Measurements from ENCODE around the gene ABLIM1. TPM values are rescaled to one million over a fixed set of nuclear protein-coding genes. Genes with fewer than 3 reads are reported as not detected.

ABLIM1 gene
- total and polyA plus RNA-seq, 4 donors = 72.1 to 103 (median 95.7) TPM

DNA sequence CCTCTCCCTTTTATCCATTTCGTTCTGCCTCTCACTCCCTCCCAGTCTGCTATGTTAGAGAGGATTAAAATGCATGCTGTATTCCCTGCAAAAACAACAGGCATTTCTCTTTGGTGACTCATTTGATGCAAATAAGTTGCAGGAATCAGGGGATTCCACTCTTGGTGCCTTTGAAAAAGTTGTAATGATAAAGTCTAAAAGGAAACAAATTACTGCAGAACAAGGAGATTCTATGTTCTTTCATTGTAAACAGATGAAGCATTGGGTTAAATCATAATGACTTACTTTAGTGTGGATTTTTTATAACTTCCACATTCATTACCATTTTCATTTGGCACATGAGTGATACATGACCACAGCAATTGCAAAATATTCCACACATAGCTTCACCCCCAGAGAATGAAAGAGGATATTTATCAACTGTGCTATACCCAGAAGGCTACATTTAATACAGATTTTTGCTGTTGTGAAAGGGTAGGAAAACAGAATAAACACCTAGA lies 33.4 kb upstream of the ABLIM1 start:
- DNase-seq (ENCODE audit: low read depth in 4 of 6, low spot score in 6 of 6) = peak in 1 of 6 donors; percentile 33
- H3K9me3 ChIP-seq (ENCODE audit: control insufficient read depth, insufficient read depth, low read length) = no peaks in the 10 kb centered on the region
- peaks cover 14% of the 10 kb centered on the region for H3K4me1 ChIP-seq (ENCODE audit: control insufficient read depth, insufficient read depth, low read length)
- no peaks in the 10 kb centered on the region for H3K27me3 ChIP-seq (ENCODE audit: control insufficient read depth, insufficient read depth, low read length)
- H3K36me3 ChIP-seq (ENCODE audit: control insufficient read depth, insufficient read depth, low read length) = no peaks in the 10 kb centered on the region
- WGBS (ENCODE audit: insufficient coverage) = no CpG with 5 or more reads among the region's 1 CpG
- H3K27ac ChIP-seq (ENCODE audit: low read depth, low read length) = peak overlapping the region; percentile 77
- H3K4me3 ChIP-seq (ENCODE audit: low read depth, low read length) = no peak overlapping the region

DNA sequence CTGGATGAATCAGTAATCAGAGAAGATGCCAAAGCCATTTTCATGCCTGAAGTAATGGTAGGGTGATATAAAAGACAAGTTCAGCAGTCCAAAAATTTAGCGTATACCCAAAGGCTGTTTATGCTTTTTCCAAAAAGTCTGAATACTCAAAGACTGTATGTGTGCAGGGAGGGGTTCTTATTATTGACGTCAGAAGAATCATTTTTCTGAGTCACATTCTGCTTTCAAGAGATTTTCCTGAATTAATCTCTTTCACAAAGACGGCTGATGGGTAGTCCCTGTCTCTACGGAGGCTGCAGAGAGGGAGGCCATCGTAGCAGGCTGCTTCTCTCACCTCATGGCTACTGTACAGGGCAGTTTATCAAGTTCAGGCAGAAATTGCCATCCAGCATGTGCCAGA lies 30.7 kb upstream of the ABLIM1 start:
- Histone ChIP-seq H3K36me3 (ENCODE audit: control insufficient read depth, insufficient read depth, low read length) (no peaks in the 10 kb centered on the region), H3K27ac (ENCODE audit: low read depth, low read length) (no peak overlapping the region), H3K4me3 (ENCODE audit: low read depth, low read length) (no peak overlapping the region), H3K9me3 (ENCODE audit: control insufficient read depth, insufficient read depth, low read length) (no peaks in the 10 kb centered on the region), H3K27me3 (ENCODE audit: control insufficient read depth, insufficient read depth, low read length) (no peaks in the 10 kb centered on the region), H3K4me1 (ENCODE audit: control insufficient read depth, insufficient read depth, low read length) (peaks cover 22% of the 10 kb centered on the region)
- 96% methylated on average over 3 of the region's 5 CpGs for WGBS (ENCODE audit: insufficient coverage)
- no peak for DNase-seq (ENCODE audit: low read depth in 4 of 6, low spot score in 6 of 6)

- no CpG with 5 or more reads among the region's 3 CpGs for WGBS (ENCODE audit: insufficient coverage)
- no peak for DNase-seq (ENCODE audit: low read depth in 4 of 6, low spot score in 6 of 6)
- Histone ChIP-seq H3K27me3 (ENCODE audit: control insufficient read depth, insufficient read depth, low read length) (no peaks in the 10 kb centered on the region), H3K4me3 (ENCODE audit: low read depth, low read length) (no peak overlapping the region), H3K36me3 (ENCODE audit: control insufficient read depth, insufficient read depth, low read length) (no peaks in the 10 kb centered on the region), H3K9me3 (ENCODE audit: control insufficient read depth, insufficient read depth, low read length) (no peaks in the 10 kb centered on the region), H3K27ac (ENCODE audit: low read depth, low read length) (no peak overlapping the region), H3K4me1 (ENCODE audit: control insufficient read depth, insufficient read depth, low read length) (peaks cover 21% of the 10 kb centered on the region)
These were observed 29.4 kb upstream of the ABLIM1 start for GRCh38 chr10:114687459-114687858.

DNA sequence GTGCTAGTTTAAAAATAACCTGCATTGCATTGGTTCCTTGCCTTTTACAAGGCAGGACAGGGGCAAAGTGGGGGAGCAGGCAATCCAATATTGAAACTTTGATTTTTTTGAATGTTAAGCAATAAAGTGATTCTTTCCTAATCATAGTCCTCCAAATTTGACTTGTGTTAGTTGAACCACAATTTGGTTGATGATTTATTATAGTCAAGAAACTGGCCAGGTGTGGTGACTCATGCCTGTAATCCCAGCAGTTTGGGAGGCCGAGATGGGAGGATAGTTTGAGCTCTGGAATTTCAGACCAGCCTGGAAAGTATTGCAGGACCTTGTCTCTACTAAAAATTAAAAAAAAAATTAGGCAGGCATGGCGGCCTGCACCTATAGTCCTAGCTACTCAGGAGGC lies 27.9 kb upstream of the ABLIM1 start:
- DNase-seq (ENCODE audit: low read depth in 4 of 6, low spot score in 6 of 6) = no peak
- Histone ChIP-seq H3K27me3 (ENCODE audit: control insufficient read depth, insufficient read depth, low read length) (no peaks in the 10 kb centered on the region), H3K27ac (ENCODE audit: low read depth, low read length) (no peak overlapping the region), H3K4me1 (ENCODE audit: control insufficient read depth, insufficient read depth, low read length) (peaks cover 25% of the 10 kb centered on the region), H3K36me3 (ENCODE audit: control insufficient read depth, insufficient read depth, low read length) (no peaks in the 10 kb centered on the region), H3K4me3 (ENCODE audit: low read depth, low read length) (no peak overlapping the region), H3K9me3 (ENCODE audit: control insufficient read depth, insufficient read depth, low read length) (no peaks in the 10 kb centered on the region)
- 92% methylated on average over 2 of the region's 2 CpGs for WGBS (ENCODE audit: insufficient coverage)

DNA sequence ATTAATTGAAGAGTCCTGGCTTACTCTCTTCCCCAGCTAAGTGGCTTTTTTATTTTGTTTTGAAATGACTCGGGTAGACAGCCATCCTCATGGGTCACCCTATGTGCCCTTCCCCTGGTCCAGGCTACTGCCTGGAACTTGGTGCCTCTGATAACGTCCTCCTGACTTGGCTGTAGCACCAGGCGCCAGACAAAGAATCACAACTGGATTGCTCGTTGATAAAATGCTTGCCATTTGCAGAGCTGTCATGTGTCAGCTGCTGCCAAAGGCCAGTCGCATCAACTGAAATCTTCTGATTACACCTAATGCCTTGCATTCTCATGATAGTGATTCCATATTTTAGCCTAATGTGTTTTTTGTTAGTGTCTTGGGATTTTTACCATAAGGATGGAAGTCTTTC lies 27.4 kb upstream of the ABLIM1 start:
- peak in 1 of 6 donors; percentile 49 for DNase-seq (ENCODE audit: low read depth in 4 of 6, low spot score in 6 of 6)
- Histone ChIP-seq H3K9me3 (ENCODE audit: control insufficient read depth, insufficient read depth, low read length) (no peaks in the 10 kb centered on the region), H3K27ac (ENCODE audit: low read depth, low read length) (peak overlapping the region; percentile 79), H3K4me1 (ENCODE audit: control insufficient read depth, insufficient read depth, low read length) (peaks cover 21% of the 10 kb centered on the region), H3K4me3 (ENCODE audit: low read depth, low read length) (no peak overlapping the region), H3K27me3 (ENCODE audit: control insufficient read depth, insufficient read depth, low read length) (no peaks in the 10 kb centered on the region), H3K36me3 (ENCODE audit: control insufficient read depth, insufficient read depth, low read length) (no peaks in the 10 kb centered on the region)
- WGBS (ENCODE audit: insufficient coverage) = 47% methylated on average over 3 of the region's 5 CpGs

DNA sequence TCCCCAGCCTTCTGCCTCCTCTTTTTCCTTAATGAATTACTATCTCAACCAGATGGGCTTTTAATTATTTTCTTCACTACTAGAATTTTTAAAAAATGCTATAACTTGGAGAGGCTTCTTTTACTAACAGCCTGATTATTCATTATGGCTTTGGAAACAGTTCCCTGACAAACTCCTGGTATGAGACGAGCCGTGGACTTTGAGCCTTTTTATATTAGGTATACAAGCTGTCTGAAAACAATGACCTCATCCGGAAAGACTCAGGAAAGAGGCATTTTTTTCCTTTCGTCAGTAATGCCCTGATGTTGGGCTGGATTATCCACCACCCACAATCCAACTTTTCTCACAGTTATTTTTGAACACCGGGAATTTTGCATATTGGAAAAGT lies 26.7 kb upstream of the ABLIM1 start:
- Histone ChIP-seq H3K4me1 (ENCODE audit: control insufficient read depth, insufficient read depth, low read length) (peaks cover 20% of the 10 kb centered on the region), H3K9me3 (ENCODE audit: control insufficient read depth, insufficient read depth, low read length) (no peaks in the 10 kb centered on the region), H3K4me3 (ENCODE audit: low read depth, low read length) (peak overlapping the region; percentile 4), H3K27me3 (ENCODE audit: control insufficient read depth, insufficient read depth, low read length) (no peaks in the 10 kb centered on the region), H3K36me3 (ENCODE audit: control insufficient read depth, insufficient read depth, low read length) (no peaks in the 10 kb centered on the region), H3K27ac (ENCODE audit: low read depth, low read length) (peak overlapping the region; percentile 79)
- WGBS (ENCODE audit: insufficient coverage) = no CpG with 5 or more reads among the region's 5 CpGs
- peak in 1 of 6 donors; percentile 49 for DNase-seq (ENCODE audit: low read depth in 4 of 6, low spot score in 6 of 6)

GRCh38 chr10:114684084-114684821 lies 26.2 kb upstream of the ABLIM1 start:
- Histone ChIP-seq H3K4me3 (ENCODE audit: low read depth, low read length) (peak overlapping the region; percentile 4), H3K9me3 (ENCODE audit: control insufficient read depth, insufficient read depth, low read length) (no peaks in the 10 kb centered on the region), H3K27me3 (ENCODE audit: control insufficient read depth, insufficient read depth, low read length) (no peaks in the 10 kb centered on the region), H3K27ac (ENCODE audit: low read depth, low read length) (peak overlapping the region; percentile 79), H3K36me3 (ENCODE audit: control insufficient read depth, insufficient read depth, low read length) (no peaks in the 10 kb centered on the region), H3K4me1 (ENCODE audit: control insufficient read depth, insufficient read depth, low read length) (peaks cover 20% of the 10 kb centered on the region)
- DNase-seq (ENCODE audit: low read depth in 4 of 6, low spot score in 6 of 6) = peak in 4 of 6 donors; percentile 60 to 91 (median 80)
- 24% methylated on average over 9 of the region's 12 CpGs for WGBS (ENCODE audit: insufficient coverage)

DNA sequence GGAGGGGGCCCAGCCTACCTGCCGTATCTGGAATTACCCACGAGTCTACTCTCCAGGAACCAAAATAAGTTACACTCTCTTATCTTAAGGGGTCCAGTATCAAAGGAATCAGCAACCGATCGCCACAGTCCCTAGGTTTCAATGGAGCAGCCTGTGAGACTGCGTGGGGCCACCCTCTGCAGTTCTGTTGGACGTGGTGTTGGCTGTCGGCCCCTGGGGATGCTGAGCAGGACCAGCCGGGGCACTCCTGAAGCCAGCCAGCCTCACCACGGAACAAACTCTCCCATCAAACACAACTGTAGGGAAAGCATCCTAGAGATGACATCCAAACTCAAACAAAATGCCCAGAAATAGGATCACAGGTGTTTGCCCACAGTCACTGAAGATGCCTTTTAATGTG lies 25.5 kb upstream of the ABLIM1 start:
- DNase-seq (ENCODE audit: low read depth in 4 of 6, low spot score in 6 of 6) = peak in 1 of 6 donors; percentile 49
- peaks cover 20% of the 10 kb centered on the region for H3K4me1 ChIP-seq (ENCODE audit: control insufficient read depth, insufficient read depth, low read length)
- H3K9me3 ChIP-seq (ENCODE audit: control insufficient read depth, insufficient read depth, low read length) = no peaks in the 10 kb centered on the region
- H3K27ac ChIP-seq (ENCODE audit: low read depth, low read length) = peak overlapping the region; percentile 79
- no peaks in the 10 kb centered on the region for H3K27me3 ChIP-seq (ENCODE audit: control insufficient read depth, insufficient read depth, low read length)
- peak overlapping the region; percentile 18 for H3K4me3 ChIP-seq (ENCODE audit: low read depth, low read length)
- no peaks in the 10 kb centered on the region for H3K36me3 ChIP-seq (ENCODE audit: control insufficient read depth, insufficient read depth, low read length)
- 44% methylated on average over 7 of the region's 9 CpGs for WGBS (ENCODE audit: insufficient coverage)

DNA sequence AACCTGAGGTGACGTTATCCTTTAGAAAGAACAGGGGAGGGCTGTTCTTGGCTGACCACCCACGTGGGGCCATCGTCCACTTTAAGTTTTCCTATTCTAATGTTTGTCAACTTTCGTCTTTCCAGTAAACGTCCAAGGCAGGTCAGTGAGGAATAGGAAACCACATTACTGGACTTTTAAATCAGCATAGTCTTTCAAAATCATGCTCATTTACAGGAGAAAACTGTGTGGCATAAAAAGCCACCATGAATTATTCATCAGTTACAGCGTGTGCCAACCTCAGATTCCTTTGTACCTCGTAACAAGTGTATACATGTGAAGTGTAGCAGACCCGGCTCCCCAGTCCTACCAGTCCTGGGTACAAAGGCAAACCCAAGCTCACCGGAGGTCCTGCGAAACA lies 25.1 kb upstream of the ABLIM1 start:
- 31% methylated on average over 4 of the region's 10 CpGs for WGBS (ENCODE audit: insufficient coverage)
- H3K36me3 ChIP-seq (ENCODE audit: control insufficient read depth, insufficient read depth, low read length) = no peaks in the 10 kb centered on the region
- H3K4me1 ChIP-seq (ENCODE audit: control insufficient read depth, insufficient read depth, low read length) = peaks cover 20% of the 10 kb centered on the region
- no peaks in the 10 kb centered on the region for H3K27me3 ChIP-seq (ENCODE audit: control insufficient read depth, insufficient read depth, low read length)
- peak overlapping the region; percentile 18 for H3K4me3 ChIP-seq (ENCODE audit: low read depth, low read length)
- peak overlapping the region; percentile 79 for H3K27ac ChIP-seq (ENCODE audit: low read depth, low read length)
- no peaks in the 10 kb centered on the region for H3K9me3 ChIP-seq (ENCODE audit: control insufficient read depth, insufficient read depth, low read length)
- peak in 2 of 6 donors; percentile 73 to 82 for DNase-seq (ENCODE audit: low read depth in 4 of 6, low spot score in 6 of 6)

GRCh38 chr10:114682532-114682931 lies 24.5 kb upstream of the ABLIM1 start:
- Histone ChIP-seq H3K9me3 (ENCODE audit: control insufficient read depth, insufficient read depth, low read length) (no peaks in the 10 kb centered on the region), H3K36me3 (ENCODE audit: control insufficient read depth, insufficient read depth, low read length) (no peaks in the 10 kb centered on the region), H3K4me3 (ENCODE audit: low read depth, low read length) (no peak overlapping the region), H3K27me3 (ENCODE audit: control insufficient read depth, insufficient read depth, low read length) (no peaks in the 10 kb centered on the region), H3K4me1 (ENCODE audit: control insufficient read depth, insufficient read depth, low read length) (peaks cover 21% of the 10 kb centered on the region), H3K27ac (ENCODE audit: low read depth, low read length) (peak overlapping the region; percentile 79)
- WGBS (ENCODE audit: insufficient coverage) = no CpG with 5 or more reads among the region's 4 CpGs
- peak in 1 of 6 donors; percentile 89 for DNase-seq (ENCODE audit: low read depth in 4 of 6, low spot score in 6 of 6)

Data from spinal cord (tissue), 10 donors.